ENCODE results near the gene LRRC4C. TPM values are rescaled to one million over a fixed set of nuclear protein-coding genes. Genes with fewer than 3 reads are reported as not detected.

Gene LRRC4C
- total RNA-seq, 2 experiments from 2014 or later, result not detected

DNA sequence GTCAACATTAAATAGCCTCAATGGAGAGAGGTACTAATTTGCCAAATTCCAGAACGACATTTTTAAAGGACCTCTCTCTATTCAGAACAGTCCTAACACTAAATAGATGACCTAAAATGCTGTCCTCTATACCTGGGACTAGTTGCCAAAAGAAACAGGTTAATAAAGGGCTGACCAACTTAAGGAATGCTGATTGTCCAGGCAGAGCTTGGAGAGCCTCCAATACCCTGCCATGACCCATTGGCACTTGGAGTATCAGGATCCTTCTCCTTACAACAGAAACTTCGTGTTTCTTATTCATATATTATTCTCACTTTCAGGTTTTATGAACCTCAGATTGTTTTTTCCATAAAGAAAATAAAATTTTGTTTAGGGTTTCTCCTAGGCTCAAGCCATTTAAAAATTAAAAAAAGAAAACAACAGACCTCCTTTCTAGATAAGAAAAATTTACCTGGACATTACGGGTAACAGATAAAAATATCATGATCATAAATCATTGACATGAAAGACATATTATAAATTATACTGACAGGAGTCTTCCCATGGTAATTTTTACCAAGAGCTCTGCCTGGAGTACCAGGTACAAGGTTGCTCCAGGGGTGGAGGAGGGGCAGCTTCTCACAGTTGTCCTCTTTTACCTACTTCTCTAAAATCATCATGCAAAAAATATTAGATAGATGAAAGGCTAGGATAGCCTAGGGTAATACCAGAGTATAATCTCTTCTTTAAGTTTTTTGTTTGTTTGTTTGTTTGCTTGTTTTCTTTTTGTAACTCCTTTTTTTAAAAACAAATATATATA is 2.0 kb downstream of the LRRC4C start:
- no peak overlapping the region for H3K27ac ChIP-seq (ENCODE audit: low read depth in 1 of 2, low read length in 2 of 2)
- peaks cover 0 to 4% of the 10 kb centered on the region in 2 experiments for H3K27me3 ChIP-seq (ENCODE audit: control insufficient read depth in 1 of 2, insufficient read depth in 2 of 2, low read length in 2 of 2)
- intact Hi-C loops (cut with DNase I, micrococcal nuclease), result loop anchor here in 1 of 2 experiments (5.0 kb wide), 1 partner anchor 1825 kb away; no protein-coding TSS in a partner anchor
- POLR2A ChIA-PET, result no interaction called here
- H3K27ac Mint-ChIP-seq, result no peak overlapping the region
- H3K4me1 ChIP-seq (ENCODE audit: insufficient read depth, low read length), result no peaks in the 10 kb centered on the region
- H3K4me1 Mint-ChIP-seq (ENCODE audit: low read depth), result no peaks in the 10 kb centered on the region
- no peak overlapping the region for H3K4me3 ChIP-seq (ENCODE audit: low read length)
- H3K36me3 Mint-ChIP-seq (ENCODE audit: low read depth), result no peaks in the 10 kb centered on the region
- ATAC-seq (ENCODE audit: poor library complexity) (no peak), DNase-seq (no peak)
- H3K27me3 Mint-ChIP-seq, result peaks cover 25% of the 10 kb centered on the region
- H3K9me3 ChIP-seq (ENCODE audit: control insufficient read depth in 1 of 2, insufficient read depth in 1 of 2, low read length in 2 of 2), result no peaks in the 10 kb centered on the region
- no peaks in the 10 kb centered on the region for H3K9me3 Mint-ChIP-seq
- TF ChIP-seq, protein P1, sequence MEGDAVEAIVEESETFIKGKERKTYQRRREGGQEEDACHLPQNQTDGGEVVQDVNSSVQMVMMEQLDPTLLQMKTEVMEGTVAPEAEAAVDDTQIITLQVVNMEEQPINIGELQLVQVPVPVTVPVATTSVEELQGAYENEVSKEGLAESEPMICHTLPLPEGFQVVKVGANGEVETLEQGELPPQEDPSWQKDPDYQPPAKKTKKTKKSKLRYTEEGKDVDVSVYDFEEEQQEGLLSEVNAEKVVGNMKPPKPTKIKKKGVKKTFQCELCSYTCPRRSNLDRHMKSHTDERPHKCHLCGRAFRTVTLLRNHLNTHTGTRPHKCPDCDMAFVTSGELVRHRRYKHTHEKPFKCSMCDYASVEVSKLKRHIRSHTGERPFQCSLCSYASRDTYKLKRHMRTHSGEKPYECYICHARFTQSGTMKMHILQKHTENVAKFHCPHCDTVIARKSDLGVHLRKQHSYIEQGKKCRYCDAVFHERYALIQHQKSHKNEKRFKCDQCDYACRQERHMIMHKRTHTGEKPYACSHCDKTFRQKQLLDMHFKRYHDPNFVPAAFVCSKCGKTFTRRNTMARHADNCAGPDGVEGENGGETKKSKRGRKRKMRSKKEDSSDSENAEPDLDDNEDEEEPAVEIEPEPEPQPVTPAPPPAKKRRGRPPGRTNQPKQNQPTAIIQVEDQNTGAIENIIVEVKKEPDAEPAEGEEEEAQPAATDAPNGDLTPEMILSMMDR (IDR thresholded peaks at IDR 0.05), result no peak
- H3K36me3 ChIP-seq (ENCODE audit: insufficient read depth, low read length), result no peaks in the 10 kb centered on the region
- CTCF ChIA-PET, result no interaction called here
- H3K4me3 Mint-ChIP-seq, result no peak overlapping the region

DNA sequence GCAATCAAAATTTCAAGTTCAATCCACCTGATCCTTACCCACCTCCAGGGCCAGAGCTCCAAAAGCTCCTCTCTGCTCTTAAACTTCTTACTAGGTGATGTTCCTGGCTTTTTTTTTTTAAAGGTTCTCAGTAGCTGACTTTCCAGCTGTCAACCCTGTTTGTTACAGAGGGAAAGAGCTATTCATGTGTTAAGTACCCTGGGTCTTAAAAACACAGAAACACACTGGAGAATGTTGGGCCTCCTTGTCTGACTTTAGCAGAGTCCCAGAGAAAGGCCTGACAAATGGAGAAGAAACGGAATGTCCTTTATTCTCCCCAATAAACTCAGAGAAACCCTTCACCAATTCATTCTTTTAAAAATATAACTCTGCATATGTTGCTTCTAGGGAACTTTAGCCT is 3.2 kb downstream of the LRRC4C start:
- TF ChIP-seq, protein P1 (IDR thresholded peaks at IDR 0.05), result no peak
- Histone ChIP-seq H3K4me3 (ENCODE audit: low read length) (no peak overlapping the region), H3K36me3 (ENCODE audit: insufficient read depth, low read length) (no peaks in the 10 kb centered on the region), H3K9me3 (ENCODE audit: control insufficient read depth in 1 of 2, insufficient read depth in 1 of 2, low read length in 2 of 2) (no peaks in the 10 kb centered on the region), H3K4me1 (ENCODE audit: insufficient read depth, low read length) (no peaks in the 10 kb centered on the region), H3K27ac (ENCODE audit: low read depth in 1 of 2, low read length in 2 of 2) (no peak overlapping the region), H3K27me3 (ENCODE audit: control insufficient read depth in 1 of 2, insufficient read depth in 2 of 2, low read length in 2 of 2) (peaks cover 0 to 4% of the 10 kb centered on the region in 2 experiments)
- no peaks in the 10 kb centered on the region for H3K36me3 Mint-ChIP-seq (ENCODE audit: low read depth)
- intact Hi-C loops (cut with DNase I, micrococcal nuclease), result loop anchor here in 1 of 2 experiments (5.0 kb wide), 1 partner anchor 1826 kb away; no protein-coding TSS in a partner anchor
- CTCF ChIA-PET, result no interaction called here
- no peaks in the 10 kb centered on the region for H3K9me3 Mint-ChIP-seq
- ATAC-seq (ENCODE audit: poor library complexity) (no peak), DNase-seq (no peak)
- POLR2A ChIA-PET, result no interaction called here
- peaks cover 25% of the 10 kb centered on the region for H3K27me3 Mint-ChIP-seq
- H3K27ac Mint-ChIP-seq, result no peak overlapping the region
- H3K4me1 Mint-ChIP-seq (ENCODE audit: low read depth), result no peaks in the 10 kb centered on the region
- no peak overlapping the region for H3K4me3 Mint-ChIP-seq

DNA sequence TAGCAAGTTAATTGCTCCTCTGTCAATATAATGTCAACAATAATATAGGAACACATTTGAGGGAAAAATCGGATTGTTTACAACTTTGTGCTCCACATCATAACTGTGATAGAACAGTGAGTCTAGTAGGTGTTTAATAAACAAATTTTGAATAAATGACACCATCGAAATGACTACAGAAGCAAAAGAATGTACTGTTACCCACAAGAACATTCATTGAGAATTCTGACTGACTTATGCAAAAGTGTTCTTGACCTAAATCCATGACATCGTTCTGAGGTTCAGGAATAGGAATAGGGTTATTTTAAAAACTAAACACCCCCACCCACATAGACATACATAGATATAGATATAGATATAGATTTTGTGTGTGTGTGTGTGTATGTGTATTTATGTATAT is 8.4 kb downstream of the LRRC4C start:
- H3K27ac ChIP-seq (ENCODE audit: low read depth in 1 of 2, low read length in 2 of 2), result no peak overlapping the region
- CTCF ChIA-PET, result no interaction called here
- ATAC-seq (ENCODE audit: poor library complexity) (no peak), DNase-seq (no peak)
- Mint-ChIP-seq H3K27me3 (no peaks in the 10 kb centered on the region), H3K4me1 (ENCODE audit: low read depth) (no peaks in the 10 kb centered on the region), H3K9me3 (peaks cover 10% of the 10 kb centered on the region), H3K4me3 (no peak overlapping the region), H3K27ac (no peak overlapping the region), H3K36me3 (ENCODE audit: low read depth) (no peaks in the 10 kb centered on the region)
- intact Hi-C loops (cut with DNase I, micrococcal nuclease), result no loop called here
- H3K27me3 ChIP-seq (ENCODE audit: control insufficient read depth in 1 of 2, insufficient read depth in 2 of 2, low read length in 2 of 2), result no peaks in the 10 kb centered on the region
- H3K4me3 ChIP-seq (ENCODE audit: low read length), result no peak overlapping the region
- POLR2A ChIA-PET, result no interaction called here
- no peaks in the 10 kb centered on the region for H3K36me3 ChIP-seq (ENCODE audit: insufficient read depth, low read length)
- no peaks in the 10 kb centered on the region for H3K9me3 ChIP-seq (ENCODE audit: control insufficient read depth in 1 of 2, insufficient read depth in 1 of 2, low read length in 2 of 2)
- H3K4me1 ChIP-seq (ENCODE audit: insufficient read depth, low read length), result no peaks in the 10 kb centered on the region
- TF ChIP-seq, protein P1 (IDR thresholded peaks at IDR 0.05), result no peak

Measured in CD4-positive, alpha-beta T cell (primary cell).